Left forelimb (tissue), 1 donor: Measurements from ENCODE around the gene INSC.

Experiments
- DNase-seq: peaks from one replicate; pipeline ENCODE4 v3.0.0-alpha.2; 2018; ENCODE audit warnings: low spot score

INSC gene

DNA sequence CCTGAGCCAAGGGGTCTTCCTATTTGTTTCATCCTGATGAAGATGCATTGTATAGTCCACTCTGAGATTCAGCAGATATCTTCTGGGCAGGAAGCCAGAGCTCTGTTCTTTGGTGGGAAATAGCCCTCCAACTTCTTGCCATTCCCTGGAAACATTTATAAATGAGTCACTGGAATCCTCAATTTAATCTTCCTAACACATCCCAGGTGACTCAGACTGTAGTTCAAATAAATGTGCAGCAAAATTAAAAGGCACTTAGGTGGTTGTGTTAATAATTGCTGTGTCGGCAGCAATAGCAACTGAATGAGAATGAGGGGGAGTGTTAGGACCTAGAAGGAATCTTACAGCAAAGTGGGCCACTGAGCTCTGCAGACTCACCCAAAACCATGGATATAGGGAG is 108.6 kb downstream of the INSC start:
- DNase-seq, result no peak

DNA sequence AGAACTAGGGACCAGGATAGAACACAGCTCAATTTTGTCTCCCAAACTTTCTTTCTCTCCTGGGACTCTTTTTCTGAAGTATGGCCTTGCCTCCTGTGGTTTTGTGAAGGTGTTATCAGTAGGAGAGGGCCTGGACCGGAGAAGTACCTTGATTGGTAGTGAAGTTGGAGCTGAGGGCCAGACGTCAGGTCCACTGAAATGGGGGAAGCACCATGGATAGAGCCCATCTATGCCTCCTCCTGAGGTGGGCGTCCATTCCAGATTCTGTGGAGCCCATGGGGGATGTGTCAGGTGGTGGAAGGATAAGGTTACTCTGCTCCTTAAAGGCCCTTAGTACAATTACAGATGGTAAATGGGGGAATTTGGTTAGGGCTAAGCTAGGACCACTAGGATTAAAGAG is 109.7 kb downstream of the INSC start:
- DNase-seq, result no peak

DNA sequence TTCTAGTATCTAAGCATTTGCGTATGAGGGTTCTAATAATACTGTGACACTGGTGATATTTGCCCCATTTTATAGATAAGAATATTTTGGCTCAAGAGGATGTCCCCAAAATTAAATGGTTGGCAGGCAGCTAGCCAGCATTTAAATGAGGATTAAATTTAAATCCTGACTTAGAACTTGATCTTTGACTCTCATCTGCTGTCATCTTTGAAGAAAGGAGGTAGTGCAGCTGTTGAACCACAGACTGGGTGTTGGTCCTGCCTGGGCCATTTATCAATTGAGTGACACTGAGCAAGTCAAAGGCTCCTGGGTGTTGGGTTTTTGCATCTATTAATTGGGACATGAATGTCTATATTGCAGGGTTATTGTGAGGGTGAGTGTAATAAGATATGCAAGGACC is 112.3 kb downstream of the INSC start:
- no peak for DNase-seq

DNA sequence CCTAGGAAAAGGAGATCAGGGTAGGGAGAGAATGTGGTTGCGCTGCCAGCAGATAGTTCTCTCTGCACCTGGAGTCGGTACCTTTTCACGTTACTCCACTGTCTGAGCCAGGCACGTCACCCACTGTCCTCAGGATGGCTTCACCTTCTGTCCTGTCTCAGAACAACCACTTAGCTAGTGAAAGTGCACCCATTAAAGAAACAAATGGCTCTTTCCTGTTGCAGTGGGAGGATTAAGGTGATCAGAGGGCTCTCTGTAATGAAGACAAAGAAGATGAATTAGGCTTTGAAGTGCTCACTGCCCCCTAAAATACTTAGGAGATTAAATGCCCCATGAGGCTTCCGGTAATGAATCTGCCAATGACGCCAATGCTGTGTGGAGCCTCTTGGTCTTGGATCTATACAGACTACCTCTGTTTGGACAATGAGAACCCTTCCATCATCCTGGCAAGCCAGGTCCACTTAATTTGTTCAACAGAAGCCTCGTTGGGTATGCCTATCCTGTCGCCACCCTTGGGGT is 113.7 kb downstream of the INSC start:
- DNase-seq, result no peak

DNA sequence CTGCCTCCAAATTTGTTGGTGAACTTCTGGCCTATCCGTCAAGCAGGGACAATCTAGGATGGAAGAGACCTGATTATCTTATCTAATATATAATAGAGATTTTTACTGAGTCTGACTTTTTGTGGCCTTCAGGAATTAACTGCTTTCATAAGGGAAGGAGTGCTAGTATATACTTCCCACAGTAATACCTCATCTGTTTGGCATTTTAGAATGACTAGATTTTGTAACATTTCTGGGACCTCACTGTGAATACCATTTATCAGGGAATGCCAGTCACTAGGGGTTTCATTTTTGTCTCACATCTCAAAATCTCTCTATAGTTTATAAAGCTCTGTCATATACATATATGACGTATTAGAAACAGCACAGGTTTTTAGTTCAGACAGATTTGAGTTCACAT is 114.3 kb downstream of the INSC start:
- DNase-seq, result no peak

DNA sequence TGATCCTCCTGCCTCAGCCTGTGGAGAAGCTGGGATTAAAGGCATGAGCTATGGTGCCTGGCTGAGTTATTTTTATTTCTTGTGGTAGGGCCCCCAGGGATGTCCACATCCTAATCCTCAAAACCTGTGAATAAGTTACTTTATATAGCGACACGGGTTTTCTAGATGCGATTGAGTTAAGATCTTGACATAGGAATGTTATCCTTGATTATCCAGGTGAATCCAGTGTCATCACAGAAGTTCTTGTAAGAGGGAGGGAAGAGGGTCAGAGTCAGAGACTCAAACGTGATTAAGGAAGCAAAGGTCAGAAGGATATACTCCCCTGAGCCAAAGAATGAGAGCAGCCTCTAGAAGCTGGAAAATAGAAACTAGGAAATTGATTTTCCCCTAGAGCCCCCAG is 117.8 kb downstream of the INSC start:
- DNase-seq, result no peak

DNA sequence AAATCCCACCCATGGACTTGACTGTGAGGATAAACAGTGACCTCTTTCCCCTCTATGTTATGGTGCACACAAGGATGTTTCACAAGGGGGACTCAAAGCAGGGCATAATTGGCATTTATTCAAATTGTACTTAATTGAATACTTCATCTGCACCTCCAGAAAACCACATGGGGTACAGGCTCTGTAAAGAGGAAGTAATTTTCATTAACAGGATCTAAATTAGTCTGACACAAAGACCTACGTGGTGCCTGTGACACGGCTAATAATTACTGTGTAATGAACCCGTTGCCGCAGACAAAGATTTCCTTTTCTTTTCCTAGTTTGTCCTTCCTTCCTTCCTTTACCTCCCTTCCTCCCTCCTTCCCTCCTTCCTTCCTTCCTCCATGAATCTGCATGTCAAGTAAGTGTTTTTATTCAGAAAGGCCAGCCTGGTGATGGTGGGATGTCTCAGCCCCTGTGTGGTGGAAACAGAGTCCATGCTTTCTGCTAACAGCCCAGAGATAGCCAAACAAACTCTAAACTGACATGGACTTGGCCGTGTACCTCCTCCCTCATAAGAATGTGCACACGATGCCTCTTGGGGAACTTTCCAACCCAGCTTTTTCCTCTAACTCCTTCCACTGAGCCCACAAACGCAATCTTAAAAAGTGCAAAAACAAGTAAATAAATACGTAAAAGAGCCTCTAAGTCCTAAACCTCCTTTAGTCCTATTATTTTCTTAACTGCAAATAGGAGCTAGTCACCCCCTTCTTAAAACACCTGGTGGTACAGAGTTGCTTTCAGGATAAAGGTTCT is 118.8 kb downstream of the INSC start:
- DNase-seq, result no peak

DNA sequence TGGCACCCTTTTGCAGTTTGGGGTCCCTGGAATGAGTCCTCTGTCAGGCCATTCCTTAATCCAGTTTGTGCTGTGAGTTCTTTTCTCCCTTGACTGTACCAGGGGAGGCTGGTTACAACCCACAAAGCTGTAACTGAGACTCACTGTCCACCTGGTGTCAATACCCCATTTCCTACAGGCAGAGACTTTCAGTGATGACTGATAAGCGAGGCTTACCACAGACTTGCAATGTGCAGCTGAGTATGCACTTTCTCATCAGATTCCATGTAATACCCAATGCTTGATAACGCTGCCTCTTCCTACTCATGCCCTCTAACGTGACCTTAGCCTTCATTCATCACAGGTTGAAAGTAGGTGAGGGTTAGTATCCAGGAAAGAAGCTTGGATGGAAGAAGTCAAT is 120.1 kb downstream of the INSC start:
- DNase-seq, result no peak

DNA sequence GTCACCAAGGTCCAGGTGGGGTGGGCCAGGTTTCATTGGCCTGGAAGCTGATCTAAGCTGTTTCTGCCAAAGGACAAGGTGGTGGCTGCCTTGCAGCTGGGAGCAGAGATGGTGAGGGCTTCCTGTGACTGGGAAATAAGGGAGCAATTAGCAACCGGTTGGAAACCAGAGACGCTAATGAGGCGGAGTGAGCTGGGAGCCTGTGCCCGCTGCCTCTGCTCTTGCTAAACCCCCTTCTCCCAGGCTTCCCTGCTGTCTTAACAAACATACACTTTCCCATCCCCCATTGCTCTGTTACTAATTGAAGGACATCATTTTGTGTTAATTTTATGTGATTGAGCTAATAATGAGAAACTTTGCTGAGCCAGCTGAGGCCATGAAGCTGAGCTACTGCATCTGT is 121.8 kb downstream of the INSC start:
- no peak for DNase-seq

DNA sequence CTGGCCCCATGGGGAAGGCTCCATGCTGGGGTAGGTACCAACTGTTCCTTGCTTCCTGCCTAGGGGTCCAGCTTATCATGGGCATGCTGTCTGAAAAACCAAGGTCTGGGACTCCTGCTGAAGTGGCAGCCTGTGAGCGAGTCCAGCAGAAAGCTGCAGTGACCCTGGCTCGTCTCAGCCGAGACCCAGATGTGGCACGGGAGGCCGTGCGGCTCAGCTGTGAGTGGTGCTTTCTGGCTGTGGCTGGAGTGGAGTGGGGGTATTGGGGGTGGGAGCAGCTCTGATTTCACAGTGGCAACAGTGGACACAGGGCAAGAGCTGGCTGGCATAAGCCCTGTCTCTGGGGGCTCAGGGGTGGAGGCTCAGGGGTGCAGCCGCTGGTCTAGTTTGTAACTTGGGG is 124.1 kb downstream of the INSC start:
- DNase-seq, result no peak

DNA sequence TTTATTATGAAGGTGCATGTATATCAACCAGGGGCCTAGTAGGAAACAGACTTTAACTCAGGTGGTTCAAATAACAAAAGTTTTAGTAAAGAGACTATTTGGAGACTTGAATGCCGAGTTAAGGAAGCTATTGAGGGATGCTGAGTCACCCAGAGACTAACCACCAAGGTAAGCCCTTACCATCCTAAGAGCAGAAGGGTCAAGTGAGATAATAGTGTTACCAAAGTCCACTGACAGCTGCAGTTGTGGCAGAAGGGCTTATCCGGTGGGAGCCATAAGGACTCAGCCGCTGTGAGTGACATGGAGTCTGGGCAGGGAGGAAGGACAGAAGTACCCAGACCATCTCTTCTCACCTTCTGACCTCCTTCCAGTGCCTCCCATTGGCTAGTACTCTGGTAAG is 134.0 kb downstream of the INSC start:
- no peak for DNase-seq

DNA sequence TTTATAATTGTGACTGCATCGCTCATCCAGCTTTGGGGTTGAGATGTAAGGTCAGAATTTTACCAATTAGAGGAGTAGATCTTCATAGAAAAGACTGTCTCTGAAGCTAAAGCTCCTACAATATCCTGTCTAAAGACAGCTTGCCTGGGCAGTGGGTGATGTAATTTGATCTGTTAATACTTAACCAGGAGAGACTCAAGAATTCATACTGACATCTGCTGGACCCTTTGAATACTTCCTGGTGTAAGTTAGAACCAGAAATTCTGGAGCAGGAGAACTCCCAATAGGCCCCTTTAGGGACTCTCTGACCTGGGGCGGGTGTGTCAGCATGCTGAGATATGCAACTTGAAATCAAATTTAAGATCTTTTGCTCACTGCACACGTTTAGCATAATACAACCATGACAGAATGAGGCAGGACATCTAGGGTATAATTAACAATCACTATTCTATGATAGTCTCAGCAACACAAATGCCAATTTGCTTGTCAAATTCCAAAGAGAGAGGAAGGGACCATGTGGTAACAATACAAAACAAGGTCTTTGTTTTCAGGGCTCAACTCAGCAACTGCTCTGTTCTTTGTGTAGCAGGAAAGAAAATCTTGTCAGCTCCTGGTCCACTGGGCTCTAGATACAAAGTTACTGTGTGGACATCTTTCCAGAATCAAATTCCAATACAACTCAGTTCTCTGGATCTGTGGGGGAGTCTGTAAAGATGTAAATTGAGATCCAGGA is 143.9 kb downstream of the INSC start:
- no peak for DNase-seq

DNA sequence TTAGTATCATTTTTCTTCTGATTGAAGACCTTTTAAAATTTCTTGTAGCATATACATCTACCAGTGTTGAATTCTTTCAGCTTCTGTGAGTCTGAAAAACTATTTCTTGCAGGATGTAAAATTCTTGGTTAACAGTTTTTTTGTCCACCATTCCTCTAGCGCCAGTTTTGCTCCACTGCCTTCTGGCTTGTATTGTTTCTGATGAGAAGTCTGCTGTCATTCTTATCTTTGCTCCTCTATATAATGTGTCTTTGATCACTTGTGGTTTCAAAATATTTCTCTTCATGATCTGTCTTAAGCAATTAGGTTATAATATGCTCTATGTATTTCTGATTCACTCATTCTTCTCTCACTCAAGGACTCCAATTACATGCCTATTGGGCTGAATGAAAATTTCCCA is 152.3 kb downstream of the INSC start:
- no peak for DNase-seq

DNA sequence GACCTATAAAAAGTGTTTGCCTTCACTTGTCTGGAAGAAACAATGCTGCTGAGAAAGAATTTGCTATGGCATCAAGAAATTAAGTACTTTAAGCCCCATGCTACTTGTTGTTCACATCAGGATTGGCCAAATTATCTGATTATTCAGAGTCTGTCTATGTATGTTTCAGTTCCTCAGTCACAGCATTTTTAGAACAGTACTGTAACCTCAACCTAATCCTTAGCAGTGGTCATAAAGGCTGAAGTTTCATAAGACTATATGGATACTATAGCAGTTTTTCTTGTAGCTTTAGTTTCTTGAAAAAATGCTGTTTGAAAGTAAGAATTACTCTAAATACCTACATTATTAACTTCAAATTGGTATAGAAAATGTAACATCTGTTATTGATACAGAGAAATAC is 153.9 kb downstream of the INSC start:
- DNase-seq, result no peak

DNA sequence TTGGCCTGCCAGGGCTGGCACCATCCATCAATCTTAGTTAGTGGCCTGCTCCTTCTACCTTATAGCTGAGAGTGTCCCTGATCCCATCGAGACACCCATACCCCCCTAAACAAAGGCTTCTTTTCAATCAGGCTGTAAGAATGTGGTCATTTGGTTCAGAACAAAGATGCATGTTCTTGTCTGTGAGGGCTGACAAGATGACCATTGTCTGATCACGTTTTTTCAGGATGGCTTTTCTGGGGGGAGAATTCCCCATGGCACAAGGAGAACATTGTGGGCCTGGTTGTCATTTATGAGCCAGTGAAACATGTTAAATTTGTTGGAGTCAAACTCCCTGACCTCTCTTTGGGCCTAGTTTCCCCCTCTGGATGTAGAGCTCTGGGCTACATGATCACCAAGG is 160.4 kb downstream of the INSC start:
- no peak for DNase-seq

DNA sequence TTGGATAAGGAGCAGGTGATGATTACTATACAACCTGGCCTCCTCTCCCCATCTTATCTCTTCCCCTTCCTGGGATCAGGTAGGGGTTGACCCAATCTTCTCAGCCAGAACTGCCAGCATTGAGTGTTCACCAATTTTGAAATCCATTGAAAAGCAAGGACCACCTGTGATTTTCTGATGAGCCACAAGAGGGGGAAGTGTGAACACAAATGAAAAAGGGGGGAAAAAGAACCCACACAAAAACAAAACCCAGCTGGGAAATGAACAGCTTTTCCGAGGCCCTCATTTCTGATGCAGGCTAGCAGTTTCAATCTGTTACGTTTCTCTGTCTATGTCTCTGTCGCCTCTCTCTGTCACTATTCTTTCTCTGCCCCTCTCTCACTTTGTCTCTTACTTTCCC is 161.9 kb downstream of the INSC start:
- DNase-seq, result no peak

DNA sequence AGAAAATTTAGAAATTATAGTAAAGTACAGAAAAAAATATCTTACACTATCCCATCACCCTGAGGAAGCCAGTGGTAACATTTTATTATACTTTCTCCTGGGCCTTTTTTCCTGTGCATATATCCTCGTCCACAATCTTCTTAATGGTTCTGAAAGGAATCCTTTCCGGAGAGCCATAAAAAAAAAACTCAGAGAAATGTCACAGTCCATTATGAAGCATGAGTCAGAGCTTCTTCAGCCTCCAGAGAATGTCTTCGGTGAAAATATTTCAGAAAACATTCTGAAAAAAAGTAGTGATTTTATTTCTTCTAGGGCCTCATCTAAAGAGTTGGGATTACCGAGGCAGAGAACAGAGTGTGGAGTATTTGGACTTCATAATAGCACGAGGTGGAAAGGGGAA is 163.4 kb downstream of the INSC start:
- DNase-seq, result no peak

DNA sequence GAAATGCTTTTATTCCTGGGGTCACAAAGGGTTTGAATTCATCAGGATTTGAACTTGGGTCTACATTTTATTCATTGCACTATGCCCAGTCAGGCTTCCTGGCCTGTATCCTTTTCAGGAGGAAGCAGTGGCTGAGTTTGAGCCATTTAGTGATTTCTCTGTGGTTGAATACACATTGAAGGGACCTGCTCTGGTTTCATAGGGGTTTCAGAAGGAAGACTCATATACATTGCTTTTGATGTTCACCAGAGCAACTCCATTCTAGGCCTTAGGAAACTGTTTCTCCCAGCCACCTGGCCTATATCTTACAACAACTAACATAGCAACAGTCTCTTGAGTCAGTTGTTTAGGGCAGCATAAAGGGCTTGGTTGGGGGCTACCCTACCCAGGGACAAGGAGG is 165.7 kb downstream of the INSC start:
- no peak for DNase-seq

DNA sequence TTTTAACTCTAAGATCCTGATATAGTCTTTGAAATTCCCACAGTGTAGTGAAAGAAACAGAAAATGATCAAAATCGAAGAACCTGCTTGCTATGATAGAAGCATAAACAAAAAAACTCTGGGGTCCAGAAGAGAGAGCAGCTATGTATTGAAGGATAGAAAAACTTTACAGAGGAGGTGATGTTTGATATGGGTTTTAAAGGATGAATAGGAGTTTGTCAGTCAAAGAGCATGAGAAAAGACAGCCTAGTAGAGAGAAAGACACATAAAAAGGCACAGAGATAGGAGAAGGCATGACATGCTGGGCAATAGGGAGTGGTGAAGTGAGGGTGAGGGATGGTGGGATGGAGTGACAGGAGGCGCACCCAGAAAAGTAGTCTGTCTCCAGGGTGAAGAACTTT is 168.0 kb downstream of the INSC start:
- DNase-seq, result no peak

DNA sequence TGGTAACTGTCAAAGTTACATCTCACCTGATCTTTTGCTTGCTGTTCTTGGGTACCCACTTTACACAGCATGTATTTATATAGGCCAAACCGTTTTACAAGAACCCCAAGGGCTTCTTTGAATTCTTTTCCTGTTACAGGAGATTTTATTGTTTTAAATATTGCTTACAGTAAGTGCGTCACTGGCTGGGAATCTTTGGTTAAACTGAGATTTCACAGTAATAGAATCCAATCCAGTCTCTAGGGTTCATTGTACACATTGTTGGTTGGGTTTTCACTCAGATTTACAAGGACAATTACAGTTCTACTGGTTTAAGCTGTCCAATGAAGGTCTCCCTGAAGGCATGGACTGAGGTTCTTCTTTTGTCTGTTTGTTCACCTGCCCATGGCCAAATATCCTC is 171.7 kb downstream of the INSC start:
- no peak for DNase-seq

DNA sequence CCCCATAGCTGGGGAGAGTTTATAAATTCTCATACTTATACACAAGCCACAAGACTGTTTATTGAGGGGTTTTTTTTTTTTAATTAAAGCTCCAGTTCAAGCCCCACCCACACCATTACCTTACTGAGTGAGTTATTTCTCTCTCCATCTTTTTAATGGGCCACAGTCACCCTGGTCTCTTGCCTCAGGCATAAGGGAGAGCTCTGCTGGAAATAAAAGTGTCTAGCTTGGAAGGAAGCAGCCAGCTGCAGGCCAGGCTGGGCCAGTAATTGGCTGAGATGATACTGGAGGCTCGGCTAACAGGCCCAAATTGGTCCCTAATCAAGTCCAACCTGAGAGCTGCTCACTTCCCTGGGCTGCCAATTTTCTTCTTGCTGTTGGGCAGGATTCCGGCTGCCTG is 174.1 kb downstream of the INSC start:
- DNase-seq, result no peak

DNA sequence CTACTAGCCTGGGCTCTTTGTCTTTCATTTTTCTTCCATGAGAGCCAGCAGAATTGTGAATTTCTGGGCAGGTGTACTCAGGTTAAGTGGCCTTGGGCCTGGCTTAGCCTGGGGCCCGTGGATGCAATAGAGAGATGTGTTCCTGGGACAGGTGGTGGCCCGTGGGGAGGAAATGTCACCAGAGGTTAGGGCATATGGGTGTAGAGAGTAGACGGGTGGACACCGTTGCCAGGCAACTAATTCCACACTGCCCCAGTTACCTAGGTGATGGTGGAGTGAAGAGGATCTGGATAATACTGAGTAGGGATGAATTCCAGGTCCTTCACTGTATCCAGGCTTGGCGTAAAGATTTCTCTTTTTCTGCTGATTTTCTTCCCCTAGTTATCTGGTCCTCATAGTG is 175.0 kb downstream of the INSC start:
- no peak for DNase-seq

DNA sequence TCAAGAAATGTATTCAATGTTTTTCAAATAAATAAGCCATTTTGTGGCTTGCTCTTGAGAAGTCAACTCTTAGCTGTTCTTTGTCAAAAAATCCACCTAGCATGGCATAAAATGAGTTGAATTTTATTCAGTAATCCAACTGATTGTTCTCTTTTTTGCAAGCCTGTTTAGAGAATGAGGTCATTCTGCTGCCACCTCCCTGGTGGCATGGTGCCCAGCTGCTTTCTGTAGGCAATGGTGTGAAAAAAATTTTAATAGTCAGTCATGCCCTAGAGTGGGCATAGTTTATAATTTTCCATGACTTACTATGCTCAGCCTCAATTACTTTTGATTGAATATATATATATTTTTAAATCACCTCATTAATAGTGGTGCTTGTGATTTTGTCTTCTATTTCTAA is 177.2 kb downstream of the INSC start:
- no peak for DNase-seq
